Liver (tissue), 9 donors: ENCODE results near the gene C21orf58. TPM values are rescaled to one million over a fixed set of nuclear protein-coding genes. Genes with fewer than 3 reads are reported as not detected.

Experiments
- DNase-seq: peaks from one replicate; pipeline ENCODE4 v3.0.0-alpha.2; 2017; ENCODE audit warnings: low spot score
- H3K27ac ChIP-seq, 2 donors: one replicate each; pipeline ENCODE4 v1.7.0; 2013; ENCODE audit warnings: inconsistent platforms in 2 of 2, low read length in 2 of 2, control low read depth in 1 of 2, low read depth in 1 of 2, mild to moderate bottlenecking in 1 of 2
- H3K27me3 ChIP-seq, 4 donors: one replicate each; pipeline versions ENCODE4 v1.6.1 to v1.7.0; 2013; ENCODE audit warnings: low read length in 3 of 4, inconsistent platforms in 1 of 4, mild to moderate bottlenecking in 1 of 4, moderate library complexity in 1 of 4; ENCODE audit not compliant: control insufficient read depth in 4 of 4, insufficient read depth in 4 of 4
- H3K36me3 ChIP-seq, 4 donors: one replicate each; pipeline versions ENCODE4 v1.6.1 to v1.7.0; 2013; ENCODE audit warnings: low read length in 3 of 4, mild to moderate bottlenecking in 3 of 4, low read depth in 1 of 4, moderate library complexity in 1 of 4; ENCODE audit not compliant: control insufficient read depth in 4 of 4, insufficient read depth in 3 of 4
- H3K4me1 ChIP-seq, 4 donors: one replicate each; pipeline versions ENCODE4 v1.6.1 to v1.7.0; 2013; ENCODE audit warnings: low read length in 3 of 4, mild to moderate bottlenecking in 3 of 4, moderate library complexity in 1 of 4; ENCODE audit not compliant: control insufficient read depth in 4 of 4, insufficient read depth in 4 of 4
- H3K4me3 ChIP-seq, 3 donors: one replicate each; pipeline versions ENCODE4 v1.6.1 to v1.7.0; 2013; ENCODE audit warnings: low read length in 3 of 3, control low read depth in 1 of 3, low read depth in 1 of 3, mild to moderate bottlenecking in 1 of 3
- H3K9ac ChIP-seq, 2 donors: one replicate each; pipeline ENCODE4 v1.7.0; 2013; ENCODE audit warnings: low read length in 2 of 2, mild to moderate bottlenecking in 2 of 2, moderate library complexity in 2 of 2, control low read depth in 1 of 2, low read depth in 1 of 2
- H3K9me3 ChIP-seq, 4 donors: one replicate each; pipeline versions ENCODE4 v1.6.1 to v1.7.0; 2013; ENCODE audit warnings: low read length in 3 of 4; ENCODE audit not compliant: control insufficient read depth in 4 of 4
- EGR1 ChIP-seq, 2 donors: IDR thresholded peaks; 2 replicates each; pipeline ENCODE4 v1.6.1; 2016 to 2018; ENCODE audit warnings: antibody characterized with exemption in 2 of 2, low read depth in 2 of 2
- FOXA2 ChIP-seq: IDR thresholded peaks from 2 replicates; pipeline ENCODE4 v1.6.1; 2016; ENCODE audit warnings: antibody characterized with exemption
- GABPA ChIP-seq, 2 donors: IDR thresholded peaks in 1 of 2; conservative IDR thresholded peaks in 1 of 2; 2 replicates each; pipeline ENCODE4 v1.6.1; 2016; ENCODE audit warnings: antibody characterized with exemption in 2 of 2, mild to moderate bottlenecking in 1 of 2, moderate library complexity in 1 of 2
- HNF4A ChIP-seq, 2 donors: conservative IDR thresholded peaks; 2 replicates each; pipeline ENCODE4 v1.6.1; 2016; ENCODE audit warnings: antibody characterized with exemption in 2 of 2, mild to moderate bottlenecking in 2 of 2
- JUND ChIP-seq, 2 donors: IDR thresholded peaks; 2 replicates each; pipeline ENCODE4 v1.6.1; 2016; ENCODE audit warnings: antibody characterized with exemption in 2 of 2
- NR2F2 ChIP-seq: IDR thresholded peaks from 2 replicates; pipeline ENCODE4 v1.6.1; 2016; ENCODE audit warnings: antibody characterized with exemption
- RAD21 ChIP-seq, 2 donors: IDR thresholded peaks; 2 replicates each; pipeline ENCODE4 v1.6.1; 2016; ENCODE audit warnings: antibody characterized with exemption in 2 of 2, mild to moderate bottlenecking in 2 of 2
- REST ChIP-seq: IDR thresholded peaks from 2 replicates; pipeline ENCODE4 v1.6.1; 2016; ENCODE audit warnings: antibody characterized with exemption, mild to moderate bottlenecking
- RXRA ChIP-seq, 2 donors: IDR thresholded peaks; 2 replicates each; pipeline ENCODE4 v1.6.1; 2017 to 2018; ENCODE audit warnings: antibody characterized with exemption in 2 of 2, mild to moderate bottlenecking in 1 of 2
- SP1 ChIP-seq: IDR thresholded peaks from 2 replicates; pipeline ENCODE4 v1.6.1; 2018; ENCODE audit warnings: antibody characterized with exemption, mild to moderate bottlenecking
- TAF1 ChIP-seq: conservative IDR thresholded peaks from 2 replicates; pipeline ENCODE4 v1.6.1; 2016; ENCODE audit warnings: antibody characterized with exemption, mild to moderate bottlenecking
- WGBS: extraction: QIAGEN DNeasy Blood & Tissue Kit; methylation state at CpG from one replicate; pipeline ENCODE4 v1.1.7; 2013; 5-methylcytosine and 5-hydroxymethylcytosine counted together
- polyA plus RNA-seq, 2 donors: library from polyadenylated mRNA; stranded (reverse) in 1 of 2; unstranded in 1 of 2; fragments of 200-250 nt in 1 of 2; fragments of >200 nt in 1 of 2; fragmentation: Nextera tagmentation in 1 of 2; extraction: Ambion mirVana in 1 of 2; gene quantifications; one replicate each; pipeline versions ENCODE4 v1.2.1 to v1.2.3, GENCODE V29; 2013 to 2015
- total RNA-seq, 2 donors: library from RNA; depleted of rRNA; stranded (reverse); fragments of >200 nt; gene quantifications; one replicate each; pipeline ENCODE4 v1.2.3, GENCODE V29; 2014
- TF ChIP-seq, protein P1 (sequence below): IDR thresholded peaks from 2 replicates; pipeline ENCODE4 v1.6.1; 2016; ENCODE audit warnings: antibody characterized with exemption
- TF ChIP-seq, protein P2 (sequence below): IDR thresholded peaks from 2 replicates; pipeline ENCODE4 v1.6.1; 2016; ENCODE audit warnings: antibody characterized with exemption
- TF ChIP-seq, protein P3 (sequence below): fragments of 150-350 bp; IDR thresholded peaks from 2 replicates; pipeline ENCODE4 v1.5.1; 2017; ENCODE audit warnings: improper control_type of control experiment, low read depth, low read length; ENCODE audit not compliant: missing input control
- donor health status: healthy.
- donor health status: healthy.
- donor health status: healthy.
- donor health status: healthy.
- donor health status: healthy.

C21orf58 gene
- total and polyA plus RNA-seq, 4 donors, result 0.59 to 17.7 (median 0.68) TPM

GRCh38 chr21:46366561-46366960 is 42.9 kb upstream of the C21orf58 start:
- no peaks in the 10 kb centered on the region for H3K9me3 ChIP-seq
- no peaks in the 10 kb centered on the region for H3K27me3 ChIP-seq
- TF ChIP-seq GABPA (IDR thresholded peaks at IDR 0.05 in 1 of 2, conservative IDR thresholded peaks at IDR 0.05 in 1 of 2) (no peak), EGR1 (IDR thresholded peaks at IDR 0.05; ENCODE audit: low read depth in 2 of 2) (no peak), FOXA2 (no peak)
- TF ChIP-seq, protein P1, sequence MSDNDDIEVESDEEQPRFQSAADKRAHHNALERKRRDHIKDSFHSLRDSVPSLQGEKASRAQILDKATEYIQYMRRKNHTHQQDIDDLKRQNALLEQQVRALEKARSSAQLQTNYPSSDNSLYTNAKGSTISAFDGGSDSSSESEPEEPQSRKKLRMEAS, result no peak
- no peak overlapping the region for H3K27ac ChIP-seq
- H3K4me3 ChIP-seq, result no peak overlapping the region
- no peak overlapping the region for H3K9ac ChIP-seq
- H3K36me3 ChIP-seq, result peaks cover 7 to 45% (median 25%) of the 10 kb centered on the region in 4 donors
- no peak for DNase-seq
- H3K4me1 ChIP-seq, result no peaks in the 10 kb centered on the region
- WGBS, result 91% methylated on average over 19 of the region's 19 CpGs

- Histone ChIP-seq H3K9me3 (no peaks in the 10 kb centered on the region), H3K36me3 (peaks cover 7 to 49% (median 27%) of the 10 kb centered on the region in 4 donors), H3K27me3 (no peaks in the 10 kb centered on the region), H3K4me1 (no peaks in the 10 kb centered on the region), H3K4me3 (no peak overlapping the region), H3K9ac (no peak overlapping the region), H3K27ac (no peak overlapping the region)
- 91% methylated on average over 11 of the region's 11 CpGs for WGBS
- TF ChIP-seq, protein P2, sequence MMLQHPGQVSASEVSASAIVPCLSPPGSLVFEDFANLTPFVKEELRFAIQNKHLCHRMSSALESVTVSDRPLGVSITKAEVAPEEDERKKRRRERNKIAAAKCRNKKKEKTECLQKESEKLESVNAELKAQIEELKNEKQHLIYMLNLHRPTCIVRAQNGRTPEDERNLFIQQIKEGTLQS, result no peak
- TF ChIP-seq JUND (IDR thresholded peaks at IDR 0.05), result no peak
- TF ChIP-seq NR2F2, result no peak
- TF ChIP-seq REST, result no peak
- no peak for TF ChIP-seq SP1
- no peak for TF ChIP-seq GABPA (IDR thresholded peaks at IDR 0.05 in 1 of 2, conservative IDR thresholded peaks at IDR 0.05 in 1 of 2)
- no peak for TF ChIP-seq TAF1
- TF ChIP-seq, protein P3, sequence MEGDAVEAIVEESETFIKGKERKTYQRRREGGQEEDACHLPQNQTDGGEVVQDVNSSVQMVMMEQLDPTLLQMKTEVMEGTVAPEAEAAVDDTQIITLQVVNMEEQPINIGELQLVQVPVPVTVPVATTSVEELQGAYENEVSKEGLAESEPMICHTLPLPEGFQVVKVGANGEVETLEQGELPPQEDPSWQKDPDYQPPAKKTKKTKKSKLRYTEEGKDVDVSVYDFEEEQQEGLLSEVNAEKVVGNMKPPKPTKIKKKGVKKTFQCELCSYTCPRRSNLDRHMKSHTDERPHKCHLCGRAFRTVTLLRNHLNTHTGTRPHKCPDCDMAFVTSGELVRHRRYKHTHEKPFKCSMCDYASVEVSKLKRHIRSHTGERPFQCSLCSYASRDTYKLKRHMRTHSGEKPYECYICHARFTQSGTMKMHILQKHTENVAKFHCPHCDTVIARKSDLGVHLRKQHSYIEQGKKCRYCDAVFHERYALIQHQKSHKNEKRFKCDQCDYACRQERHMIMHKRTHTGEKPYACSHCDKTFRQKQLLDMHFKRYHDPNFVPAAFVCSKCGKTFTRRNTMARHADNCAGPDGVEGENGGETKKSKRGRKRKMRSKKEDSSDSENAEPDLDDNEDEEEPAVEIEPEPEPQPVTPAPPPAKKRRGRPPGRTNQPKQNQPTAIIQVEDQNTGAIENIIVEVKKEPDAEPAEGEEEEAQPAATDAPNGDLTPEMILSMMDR, result no peak
- no peak for DNase-seq
Measured at GRCh38 chr21:46366091-46366490, 42.4 kb upstream of the C21orf58 start.

GRCh38 chr21:46363698-46364097 is 40.0 kb upstream of the C21orf58 start:
- H3K4me3 ChIP-seq, result no peak overlapping the region
- WGBS, result 96% methylated on average over 16 of the region's 16 CpGs
- H3K27ac ChIP-seq, result no peak overlapping the region
- H3K36me3 ChIP-seq, result peaks cover 7 to 49% (median 26%) of the 10 kb centered on the region in 4 donors
- DNase-seq, result no peak
- H3K9me3 ChIP-seq, result no peaks in the 10 kb centered on the region
- H3K9ac ChIP-seq, result no peak overlapping the region
- no peaks in the 10 kb centered on the region for H3K4me1 ChIP-seq
- no peaks in the 10 kb centered on the region for H3K27me3 ChIP-seq
- TF ChIP-seq, protein P2, result no peak
- no peak for TF ChIP-seq FOXA2
- TF ChIP-seq EGR1 (IDR thresholded peaks at IDR 0.05; ENCODE audit: low read depth in 2 of 2), result no peak
- no peak for TF ChIP-seq REST
- no peak for TF ChIP-seq GABPA (IDR thresholded peaks at IDR 0.05 in 1 of 2, conservative IDR thresholded peaks at IDR 0.05 in 1 of 2)
- no peak for TF ChIP-seq RXRA (IDR thresholded peaks at IDR 0.05)
- no peak for TF ChIP-seq RAD21 (IDR thresholded peaks at IDR 0.05)
- TF ChIP-seq JUND (IDR thresholded peaks at IDR 0.05), result no peak
- TF ChIP-seq HNF4A (conservative IDR thresholded peaks at IDR 0.05), result no peak
- TF ChIP-seq, protein P3, result no peak
